GM10266 (cell line): ENCODE data around the gene TMSB15B.
"Not testable (repeated sequence)": the region's sequence is repeated elsewhere in the genome, so short reads cannot be mapped to it uniquely, and the experiment has no call there.

Experiments used
- DNase-seq: peaks from one replicate; pipeline ENCODE4 v3.0.0; 2012; ENCODE audit errors: extremely low spot score
- CTCF ChIP-seq: IDR thresholded peaks from 2 replicates; pipeline ENCODE4 v1.5.1; 2012; ENCODE audit warnings: mild to moderate bottlenecking, low read depth; ENCODE audit not compliant: control insufficient read depth, insufficient read depth; ENCODE audit errors: missing control alignments

TMSB15B gene

GRCh38 chrX:103962411-103963278 lies at the start of gene TMSB15B:
TSS of gene TMSB15B (plus strand) at chrX:103962627.
- DNase-seq = not testable (repeated sequence)

DNA sequence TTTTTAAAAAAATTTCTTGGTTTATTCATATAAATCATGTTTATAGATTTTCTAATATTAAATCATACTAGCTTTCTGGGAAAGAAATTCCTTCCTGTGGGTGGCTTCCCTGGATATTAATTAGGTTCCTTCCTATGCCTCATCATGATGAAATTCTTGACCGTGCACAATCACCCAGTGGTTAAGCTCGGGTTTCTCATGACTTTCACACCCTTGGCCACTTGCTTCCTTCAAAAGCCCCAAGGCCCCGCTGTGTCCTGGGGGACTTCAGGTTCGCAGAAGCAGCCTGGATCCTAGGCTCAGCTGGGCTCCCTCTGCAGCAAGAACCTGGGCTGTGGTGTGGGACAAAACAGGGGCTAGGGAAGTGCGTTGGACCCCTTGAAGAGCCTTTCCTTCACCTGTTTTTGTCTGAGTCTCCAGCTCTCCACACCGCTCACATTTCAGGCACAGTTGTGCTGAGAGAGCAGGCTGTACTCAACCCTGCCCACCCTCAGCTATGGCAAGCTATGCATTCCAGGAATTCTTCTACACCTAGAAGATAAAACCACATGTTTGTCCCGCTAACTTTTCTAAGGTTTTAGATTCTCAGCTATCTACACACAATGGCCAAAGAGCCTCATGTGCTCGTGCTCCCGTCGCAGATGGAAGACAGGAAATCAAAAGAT lies 48.9 kb upstream of the TMSB15B start:
- no peak for DNase-seq
- TF ChIP-seq CTCF = no peak

DNA sequence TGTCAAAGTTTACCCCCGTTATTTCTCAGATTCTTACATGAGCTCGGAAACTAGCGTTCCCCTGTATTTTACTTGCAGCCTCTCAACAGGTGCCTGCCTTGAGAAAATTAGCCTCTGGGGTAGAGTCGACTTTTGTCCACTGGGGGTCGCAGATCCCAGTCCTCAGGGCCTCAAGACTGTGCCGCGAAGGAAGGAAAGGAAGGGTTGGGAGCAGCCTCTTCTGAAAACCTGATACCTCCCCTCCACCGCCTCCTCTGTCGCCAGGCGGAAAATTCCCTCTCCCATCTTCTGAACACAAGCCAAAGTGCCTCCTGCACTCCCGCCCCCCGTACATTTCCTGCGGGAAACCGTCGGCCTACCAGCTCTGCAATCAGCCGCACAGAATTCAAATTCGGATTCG lies 44.4 kb upstream of the TMSB15B start:
- peak; percentile 31 for DNase-seq
- TF ChIP-seq CTCF = peak; percentile 58

- no peak for TF ChIP-seq CTCF
- peak; percentile 33 for DNase-seq
Observed at GRCh38 chrX:103918571-103919269, 43.7 kb upstream of the TMSB15B start.

DNA sequence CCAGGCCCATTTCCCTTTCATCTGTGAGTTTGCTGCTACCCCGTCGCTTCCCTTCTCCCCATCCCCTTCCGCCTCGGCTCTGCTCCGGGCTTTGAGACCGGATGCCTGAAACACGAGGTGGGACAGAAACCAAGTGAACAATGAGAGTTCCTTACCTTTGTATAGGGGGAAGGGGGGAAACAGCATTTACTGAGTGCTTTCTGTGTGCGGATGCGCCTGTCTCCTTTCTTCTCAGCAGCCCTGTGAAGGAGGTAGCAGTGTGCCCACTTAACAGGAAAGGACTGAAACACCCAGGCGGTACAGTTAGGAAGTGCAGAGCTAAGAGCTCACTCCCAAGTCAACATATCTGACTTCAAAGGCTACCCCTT lies 43.2 kb upstream of the TMSB15B start:
- no peak for TF ChIP-seq CTCF

DNA sequence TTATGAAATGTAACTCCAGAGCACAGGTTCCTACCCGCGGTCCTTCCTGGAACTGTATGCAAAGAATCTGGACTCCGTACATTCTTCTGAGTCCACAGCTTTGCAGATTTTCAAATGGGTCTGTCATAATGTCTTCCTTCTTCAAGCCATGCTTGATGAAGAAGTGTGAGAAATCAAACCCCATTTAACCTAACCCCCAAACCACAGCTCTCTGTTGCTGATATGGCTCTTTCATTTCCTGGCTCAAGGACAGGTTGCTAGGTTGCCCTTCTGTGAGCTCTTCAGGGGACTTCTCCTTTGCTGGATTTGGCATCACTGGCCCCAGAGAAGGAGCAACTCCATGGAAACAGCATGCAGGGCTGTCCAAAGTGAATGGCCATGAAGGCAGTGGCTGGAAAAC lies 41.9 kb upstream of the TMSB15B start:
- DNase-seq = not testable (repeated sequence)

More for the DNA sequence above, 43.2 kb upstream of the TMSB15B start:
- DNase-seq = peak; percentile 3

- no peak for DNase-seq
- TF ChIP-seq CTCF = no peak
Observed at GRCh38 chrX:103927030-103927429, 35.4 kb upstream of the TMSB15B start.

DNA sequence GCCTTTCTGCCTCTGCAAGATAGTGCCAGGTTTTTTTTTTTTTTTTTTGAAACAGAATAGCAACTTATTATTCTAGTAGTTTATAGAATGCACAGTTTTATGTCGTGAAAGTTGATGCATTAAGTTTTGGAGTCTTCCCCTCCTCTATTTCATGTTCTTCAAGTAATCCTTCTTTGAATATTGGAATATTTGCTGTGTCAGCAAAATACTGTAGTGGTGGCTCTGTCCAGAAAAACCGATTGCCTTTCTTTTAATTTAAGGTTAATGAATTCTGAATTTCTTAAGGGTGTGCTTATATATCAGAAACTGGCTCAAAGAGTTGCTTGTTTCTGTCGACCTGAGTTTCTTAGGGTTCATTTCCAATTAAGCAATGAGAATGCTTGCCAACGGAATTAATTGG lies 34.8 kb upstream of the TMSB15B start:
- no peak for TF ChIP-seq CTCF
- DNase-seq = no peak
